Liver (tissue), 9 donors: ENCODE measurements around the gene PARP9. TPM values are rescaled to one million over a fixed set of nuclear protein-coding genes. Genes with fewer than 3 reads are reported as not detected.

Source experiments
- DNase-seq: peaks from one replicate; pipeline ENCODE4 v3.0.0-alpha.2; 2017; ENCODE audit warnings: low spot score
- H3K27ac ChIP-seq, 2 donors: one replicate each; pipeline ENCODE4 v1.7.0; 2013; ENCODE audit warnings: inconsistent platforms in 2 of 2, low read length in 2 of 2, control low read depth in 1 of 2, low read depth in 1 of 2, mild to moderate bottlenecking in 1 of 2
- H3K27me3 ChIP-seq, 4 donors: one replicate each; pipeline versions ENCODE4 v1.6.1 to v1.7.0; 2013; ENCODE audit warnings: low read length in 3 of 4, inconsistent platforms in 1 of 4, mild to moderate bottlenecking in 1 of 4, moderate library complexity in 1 of 4; ENCODE audit not compliant: control insufficient read depth in 4 of 4, insufficient read depth in 4 of 4
- H3K36me3 ChIP-seq, 4 donors: one replicate each; pipeline versions ENCODE4 v1.6.1 to v1.7.0; 2013; ENCODE audit warnings: low read length in 3 of 4, mild to moderate bottlenecking in 3 of 4, low read depth in 1 of 4, moderate library complexity in 1 of 4; ENCODE audit not compliant: control insufficient read depth in 4 of 4, insufficient read depth in 3 of 4
- H3K4me1 ChIP-seq, 4 donors: one replicate each; pipeline versions ENCODE4 v1.6.1 to v1.7.0; 2013; ENCODE audit warnings: low read length in 3 of 4, mild to moderate bottlenecking in 3 of 4, moderate library complexity in 1 of 4; ENCODE audit not compliant: control insufficient read depth in 4 of 4, insufficient read depth in 4 of 4
- H3K4me3 ChIP-seq, 3 donors: one replicate each; pipeline versions ENCODE4 v1.6.1 to v1.7.0; 2013; ENCODE audit warnings: low read length in 3 of 3, control low read depth in 1 of 3, low read depth in 1 of 3, mild to moderate bottlenecking in 1 of 3
- H3K9ac ChIP-seq, 2 donors: one replicate each; pipeline ENCODE4 v1.7.0; 2013; ENCODE audit warnings: low read length in 2 of 2, mild to moderate bottlenecking in 2 of 2, moderate library complexity in 2 of 2, control low read depth in 1 of 2, low read depth in 1 of 2
- H3K9me3 ChIP-seq, 4 donors: one replicate each; pipeline versions ENCODE4 v1.6.1 to v1.7.0; 2013; ENCODE audit warnings: low read length in 3 of 4; ENCODE audit not compliant: control insufficient read depth in 4 of 4
- ATF3 ChIP-seq: IDR thresholded peaks from 2 replicates; pipeline ENCODE4 v1.6.1; 2016; ENCODE audit warnings: antibody characterized with exemption
- CTCF ChIP-seq: fragments of 150-350 bp; IDR thresholded peaks from 2 replicates; pipeline ENCODE4 v1.5.1; 2017; ENCODE audit warnings: improper control_type of control experiment, low read depth, low read length; ENCODE audit not compliant: missing input control
- EGR1 ChIP-seq, 2 donors: IDR thresholded peaks; 2 replicates each; pipeline ENCODE4 v1.6.1; 2016 to 2018; ENCODE audit warnings: antibody characterized with exemption in 2 of 2, low read depth in 2 of 2
- FOXA1 ChIP-seq: IDR thresholded peaks from 2 replicates; pipeline ENCODE4 v1.6.1; 2016; ENCODE audit warnings: antibody characterized with exemption
- FOXA2 ChIP-seq: IDR thresholded peaks from 2 replicates; pipeline ENCODE4 v1.6.1; 2016; ENCODE audit warnings: antibody characterized with exemption
- GABPA ChIP-seq, 2 donors: IDR thresholded peaks in 1 of 2; conservative IDR thresholded peaks in 1 of 2; 2 replicates each; pipeline ENCODE4 v1.6.1; 2016; ENCODE audit warnings: antibody characterized with exemption in 2 of 2, mild to moderate bottlenecking in 1 of 2, moderate library complexity in 1 of 2
- HNF4A ChIP-seq, 2 donors: conservative IDR thresholded peaks; 2 replicates each; pipeline ENCODE4 v1.6.1; 2016; ENCODE audit warnings: antibody characterized with exemption in 2 of 2, mild to moderate bottlenecking in 2 of 2
- HNF4G ChIP-seq: IDR thresholded peaks from 2 replicates; pipeline ENCODE4 v1.6.1; 2016; ENCODE audit warnings: antibody characterized with exemption
- JUND ChIP-seq, 2 donors: IDR thresholded peaks; 2 replicates each; pipeline ENCODE4 v1.6.1; 2016; ENCODE audit warnings: antibody characterized with exemption in 2 of 2
- MAX ChIP-seq: IDR thresholded peaks from 2 replicates; pipeline ENCODE4 v1.6.1; 2016; ENCODE audit warnings: antibody characterized with exemption
- NR2F2 ChIP-seq: IDR thresholded peaks from 2 replicates; pipeline ENCODE4 v1.6.1; 2016; ENCODE audit warnings: antibody characterized with exemption
- RAD21 ChIP-seq, 2 donors: IDR thresholded peaks; 2 replicates each; pipeline ENCODE4 v1.6.1; 2016; ENCODE audit warnings: antibody characterized with exemption in 2 of 2, mild to moderate bottlenecking in 2 of 2
- REST ChIP-seq: IDR thresholded peaks from 2 replicates; pipeline ENCODE4 v1.6.1; 2016; ENCODE audit warnings: antibody characterized with exemption, mild to moderate bottlenecking
- SP1 ChIP-seq: IDR thresholded peaks from 2 replicates; pipeline ENCODE4 v1.6.1; 2018; ENCODE audit warnings: antibody characterized with exemption, mild to moderate bottlenecking
- TAF1 ChIP-seq: conservative IDR thresholded peaks from 2 replicates; pipeline ENCODE4 v1.6.1; 2016; ENCODE audit warnings: antibody characterized with exemption, mild to moderate bottlenecking
- YY1 ChIP-seq: IDR thresholded peaks from 2 replicates; pipeline ENCODE4 v1.6.1; 2016; ENCODE audit warnings: antibody characterized with exemption, mild to moderate bottlenecking
- ZBTB33 ChIP-seq: IDR thresholded peaks from 2 replicates; pipeline ENCODE4 v1.6.1; 2016; ENCODE audit warnings: antibody characterized with exemption
- WGBS: extraction: QIAGEN DNeasy Blood & Tissue Kit; methylation state at CpG from one replicate; pipeline ENCODE4 v1.1.7; 2013; 5-methylcytosine and 5-hydroxymethylcytosine counted together
- polyA plus RNA-seq, 2 donors: library from polyadenylated mRNA; stranded (reverse) in 1 of 2; unstranded in 1 of 2; fragments of 200-250 nt in 1 of 2; fragments of >200 nt in 1 of 2; fragmentation: Nextera tagmentation in 1 of 2; extraction: Ambion mirVana in 1 of 2; gene quantifications; one replicate each; pipeline versions ENCODE4 v1.2.1 to v1.2.3, GENCODE V29; 2013 to 2015
- total RNA-seq, 2 donors: library from RNA; depleted of rRNA; stranded (reverse); fragments of >200 nt; gene quantifications; one replicate each; pipeline ENCODE4 v1.2.3, GENCODE V29; 2014
- donor health status: healthy.
- donor health status: healthy.
- donor health status: healthy.
- donor health status: healthy.
- donor health status: healthy.

Gene PARP9
- total and polyA plus RNA-seq, 4 donors, result 34.8 to 74.0 (median 48.9) TPM

- 95% methylated on average over 11 of the region's 11 CpGs for WGBS
- TF ChIP-seq CTCF (no peak), RAD21 (IDR thresholded peaks at IDR 0.05) (no peak), FOXA1 (no peak), GABPA (IDR thresholded peaks at IDR 0.05 in 1 of 2, conservative IDR thresholded peaks at IDR 0.05 in 1 of 2) (no peak), JUND (IDR thresholded peaks at IDR 0.05) (no peak), REST (no peak), EGR1 (IDR thresholded peaks at IDR 0.05; ENCODE audit: low read depth in 2 of 2) (no peak), FOXA2 (no peak), TAF1 (no peak), MAX (no peak), ATF3 (no peak), ZBTB33 (no peak), HNF4A (conservative IDR thresholded peaks at IDR 0.05) (no peak), HNF4G (no peak), YY1 (no peak), NR2F2 (no peak), SP1 (no peak)
These were observed 40.8 kb downstream of the PARP9 start for GRCh38 chr3:122523317-122523716.

GRCh38 chr3:122520861-122521260, 43.2 kb downstream of the PARP9 start:
- TF ChIP-seq MAX (no peak), TAF1 (no peak), RAD21 (IDR thresholded peaks at IDR 0.05) (no peak), JUND (IDR thresholded peaks at IDR 0.05) (no peak), GABPA (IDR thresholded peaks at IDR 0.05 in 1 of 2, conservative IDR thresholded peaks at IDR 0.05 in 1 of 2) (no peak), FOXA1 (no peak)
- H3K9me3 ChIP-seq, result no peaks in the 10 kb centered on the region
- no peaks in the 10 kb centered on the region for H3K36me3 ChIP-seq
- no peak for DNase-seq
- H3K4me3 ChIP-seq, result no peak overlapping the region
- no peaks in the 10 kb centered on the region for H3K27me3 ChIP-seq
- H3K4me1 ChIP-seq, result peaks cover 0 to 5% (median 5%) of the 10 kb centered on the region in 4 donors
- WGBS, result 88% methylated on average over 4 of the region's 4 CpGs
- no peak overlapping the region for H3K27ac ChIP-seq
- H3K9ac ChIP-seq, result no peak overlapping the region

More at GRCh38 chr3:122523317-122523716, 40.8 kb downstream of the PARP9 start:
- peaks cover 0 to 15% (median 11%) of the 10 kb centered on the region in 4 donors for H3K36me3 ChIP-seq
- no peak overlapping the region for H3K4me3 ChIP-seq
- H3K4me1 ChIP-seq, result no peaks in the 10 kb centered on the region
- no peak overlapping the region for H3K27ac ChIP-seq
- no peaks in the 10 kb centered on the region for H3K27me3 ChIP-seq
- DNase-seq, result no peak
- H3K9ac ChIP-seq, result no peak overlapping the region
- no peaks in the 10 kb centered on the region for H3K9me3 ChIP-seq
